GM18498 (cell line): Measurements from ENCODE around the gene SYNRG.
A peak's percentile ranks its signal among the peaks of the same experiment; 100 is the strongest.
"Not testable (repeated sequence)": the region's sequence is repeated elsewhere in the genome, so short reads cannot be mapped to it uniquely, and the experiment has no call there.

ENCODE experiments used
- ATAC-seq: cut with Tn5 transposase; IDR thresholded peaks from one replicate; pipeline ENCODE4 v1.9.1; 2021; ENCODE audit warnings: mild to moderate bottlenecking, moderate library complexity; ENCODE audit not compliant: unreplicated experiment

The SYNRG gene

GRCh38 chr17:37609170-37610040, at the start of gene SYNRG:
Gene SYNRG (minus strand): TSS chr17:37609418. CDS start chr17:37609355, 63 bp downstream.
- ATAC-seq, result peak; percentile 90

- no peak for ATAC-seq
Measured at GRCh38 chr17:37657202-37657601, 48.0 kb upstream of the SYNRG start.

- ATAC-seq, result no peak
Measured at GRCh38 chr17:37651849-37652248, 42.6 kb upstream of the SYNRG start.

GRCh38 chr17:37650419-37651003, 41.3 kb upstream of the SYNRG start:
- ATAC-seq, result no peak

GRCh38 chr17:37648555-37648954, 39.3 kb upstream of the SYNRG start:
- ATAC-seq, result no peak

GRCh38 chr17:37647856-37648255, 38.6 kb upstream of the SYNRG start:
- no peak for ATAC-seq

- no peak for ATAC-seq
Measured at GRCh38 chr17:37643869-37644268, 34.7 kb upstream of the SYNRG start.

- ATAC-seq, result peak; percentile 92
Measured at GRCh38 chr17:37643118-37643766, 34.0 kb upstream of the SYNRG start, which contains the start of gene DDX52. Gene DDX52 (minus strand): TSS chr17:37643446. CDS start chr17:37643420, 26 bp downstream.

GRCh38 chr17:37642681-37643080, 33.5 kb upstream of the SYNRG start:
- no peak for ATAC-seq

GRCh38 chr17:37640015-37640414, 30.8 kb upstream of the SYNRG start:
- ATAC-seq, result no peak

- ATAC-seq, result no peak
Measured at GRCh38 chr17:37637956-37638355, 28.7 kb upstream of the SYNRG start.

- not testable (repeated sequence) for ATAC-seq
Measured at GRCh38 chr17:37616430-37616829, 7.2 kb upstream of the SYNRG start.

GRCh38 chr17:37614823-37615222, 5.6 kb upstream of the SYNRG start:
- no peak for ATAC-seq

GRCh38 chr17:37614391-37614790, 5.2 kb upstream of the SYNRG start:
- no peak for ATAC-seq

- no peak for ATAC-seq
Measured at GRCh38 chr17:37610971-37611370, 1.8 kb upstream of the SYNRG start.

- ATAC-seq, result not testable (repeated sequence)
Measured at GRCh38 chr17:37610041-37610420, 813 bp upstream of the SYNRG start.

GRCh38 chr17:37608351-37609169, 658 bp downstream of the SYNRG start:
- ATAC-seq, result peak; percentile 20

- peak; percentile 32 for ATAC-seq
Measured at GRCh38 chr17:37607637-37608331, 1.4 kb downstream of the SYNRG start.

GRCh38 chr17:37605813-37606505, 3.3 kb downstream of the SYNRG start:
- no peak for ATAC-seq

GRCh38 chr17:37605081-37605480, 4.1 kb downstream of the SYNRG start:
- no peak for ATAC-seq
